Measurements from ENCODE around the gene LPCAT3. TPM values are rescaled to one million over a fixed set of nuclear protein-coding genes. Genes with fewer than 3 reads are reported as not detected.

The LPCAT3 gene
- total RNA-seq, 1 experiment from 2014 or later: 16.3 TPM

DNA sequence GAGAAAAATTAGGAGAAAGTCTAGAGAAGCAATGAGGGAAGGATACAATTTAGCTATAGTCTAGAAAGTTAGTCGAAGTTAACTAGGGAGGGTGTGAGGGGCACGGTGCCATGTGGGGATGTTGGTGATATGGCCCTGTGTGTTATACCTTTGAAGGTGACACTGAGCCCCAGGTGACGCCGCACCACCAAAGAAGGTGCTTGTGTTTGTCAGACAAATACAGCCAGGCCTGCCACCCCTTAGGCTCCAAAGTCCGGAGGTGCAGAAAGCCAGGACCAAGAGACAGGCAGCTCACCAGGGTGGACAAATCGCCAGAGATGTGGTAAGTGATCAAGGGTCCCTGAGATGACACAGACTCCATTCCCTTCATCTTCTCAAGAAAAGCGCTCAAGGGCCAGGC is 43.3 kb upstream of the LPCAT3 start:
- intact Hi-C loops (cut with micrococcal nuclease): loop anchor here (2.0 kb wide), 1 partner anchor 47 kb away; the partner anchor contains the start of gene C1RL
- Histone ChIP-seq H3K4me3 (ENCODE audit: low read length) (no peak overlapping the region), H3F3A (ENCODE audit: low read length, unreplicated experiment) (no peaks in the 10 kb centered on the region), H3K9me3 (ENCODE audit: low read length) (no peaks in the 10 kb centered on the region), H3K27me3 (ENCODE audit: low read length) (peaks cover 9% of the 10 kb centered on the region; the same call in 1 of the 2 replicates), H3K79me2 (ENCODE audit: low read length) (no peaks in the 10 kb centered on the region), H3K36me3 (ENCODE audit: low read depth, low read length) (no peaks in the 10 kb centered on the region), H3K4me2 (ENCODE audit: low read length) (no peak overlapping the region), H4K20me1 (ENCODE audit: low read length) (no peaks in the 10 kb centered on the region), H2AFZ (ENCODE audit: low read length) (no peak overlapping the region), H3K9me2 (replicated peaks; ENCODE audit: low read length) (no peaks in the 10 kb centered on the region), H3K9ac (ENCODE audit: low read length) (no peak overlapping the region), H3K4me1 (ENCODE audit: insufficient read depth, low read length) (0 out of 2 replicates have a peak, but pooled peaks cover 2% of the 10 kb centered on the region), H3K27ac (ENCODE audit: low read length) (no peak overlapping the region)
- ChIA-PET CTCF (interaction anchor here (1.0 kb wide), 1 partner anchor 46 kb away, joined by 3 read pairs; no protein-coding TSS in a partner anchor), POLR2A (ENCODE audit: unreplicated experiment) (no interaction called here)
- TF ChIP-seq EZH2phosphoT487 (IDR thresholded peaks at IDR 0.05; ENCODE audit: borderline replicate concordance, low read length) (no peak), EZH2 (IDR thresholded peaks at IDR 0.05; ENCODE audit: low read length, unreplicated experiment) (no peak)
- TF ChIP-seq, protein P1, sequence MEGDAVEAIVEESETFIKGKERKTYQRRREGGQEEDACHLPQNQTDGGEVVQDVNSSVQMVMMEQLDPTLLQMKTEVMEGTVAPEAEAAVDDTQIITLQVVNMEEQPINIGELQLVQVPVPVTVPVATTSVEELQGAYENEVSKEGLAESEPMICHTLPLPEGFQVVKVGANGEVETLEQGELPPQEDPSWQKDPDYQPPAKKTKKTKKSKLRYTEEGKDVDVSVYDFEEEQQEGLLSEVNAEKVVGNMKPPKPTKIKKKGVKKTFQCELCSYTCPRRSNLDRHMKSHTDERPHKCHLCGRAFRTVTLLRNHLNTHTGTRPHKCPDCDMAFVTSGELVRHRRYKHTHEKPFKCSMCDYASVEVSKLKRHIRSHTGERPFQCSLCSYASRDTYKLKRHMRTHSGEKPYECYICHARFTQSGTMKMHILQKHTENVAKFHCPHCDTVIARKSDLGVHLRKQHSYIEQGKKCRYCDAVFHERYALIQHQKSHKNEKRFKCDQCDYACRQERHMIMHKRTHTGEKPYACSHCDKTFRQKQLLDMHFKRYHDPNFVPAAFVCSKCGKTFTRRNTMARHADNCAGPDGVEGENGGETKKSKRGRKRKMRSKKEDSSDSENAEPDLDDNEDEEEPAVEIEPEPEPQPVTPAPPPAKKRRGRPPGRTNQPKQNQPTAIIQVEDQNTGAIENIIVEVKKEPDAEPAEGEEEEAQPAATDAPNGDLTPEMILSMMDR (conservative IDR thresholded peaks at IDR 0.05; ENCODE audit: low read depth, low read length): no peak
- no TSS peak for BruUV-seq (replicated peaks)
- ATAC-seq (no peak), DNase-seq (no peak)

DNA sequence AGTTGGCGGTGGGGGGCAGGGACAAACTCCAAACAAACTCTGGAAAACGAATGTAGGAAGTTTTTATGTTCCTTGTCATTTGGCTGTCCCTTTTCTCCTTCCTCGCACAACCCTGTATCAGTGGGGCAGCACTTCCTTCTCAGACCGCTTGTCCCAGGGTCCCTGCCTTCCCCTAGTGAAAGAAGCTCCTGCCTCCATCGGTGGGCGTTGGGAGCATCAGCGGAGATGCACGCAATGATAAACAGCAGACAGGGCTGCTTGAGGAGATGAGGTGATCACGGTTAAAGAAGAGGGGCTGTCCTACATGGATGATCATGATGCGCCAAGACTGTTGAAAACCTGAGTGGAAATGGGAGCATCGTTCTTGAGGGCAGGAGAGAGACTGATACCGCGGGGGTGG is 42.9 kb upstream of the LPCAT3 start:
- BruUV-seq (replicated peaks): no TSS peak
- TF ChIP-seq, protein P1 (conservative IDR thresholded peaks at IDR 0.05; ENCODE audit: low read depth, low read length): no peak
- TF ChIP-seq EZH2phosphoT487 (IDR thresholded peaks at IDR 0.05; ENCODE audit: borderline replicate concordance, low read length) (no peak), EZH2 (IDR thresholded peaks at IDR 0.05; ENCODE audit: low read length, unreplicated experiment) (no peak)
- H3K4me3 ChIP-seq (ENCODE audit: low read length): no peak overlapping the region
- ATAC-seq (no peak), DNase-seq (no peak)
- no peaks in the 10 kb centered on the region for H3K79me2 ChIP-seq (ENCODE audit: low read length)
- ChIA-PET CTCF (interaction anchor here (1.0 kb wide), 1 partner anchor 46 kb away, joined by 3 read pairs; no protein-coding TSS in a partner anchor), POLR2A (ENCODE audit: unreplicated experiment) (no interaction called here)
- no peaks in the 10 kb centered on the region for H3K36me3 ChIP-seq (ENCODE audit: low read depth, low read length)
- H3K27me3 ChIP-seq (ENCODE audit: low read length): peaks cover 10% of the 10 kb centered on the region; the same call in 1 of the 2 replicates
- no peak overlapping the region for H3K9ac ChIP-seq (ENCODE audit: low read length)
- H3K4me1 ChIP-seq (ENCODE audit: insufficient read depth, low read length): 0 out of 2 replicates have a peak, but pooled peaks cover 2% of the 10 kb centered on the region
- H3K9me3 ChIP-seq (ENCODE audit: low read length): no peaks in the 10 kb centered on the region
- H3F3A ChIP-seq (ENCODE audit: low read length, unreplicated experiment): no peaks in the 10 kb centered on the region
- H2AFZ ChIP-seq (ENCODE audit: low read length): no peak overlapping the region
- no peak overlapping the region for H3K4me2 ChIP-seq (ENCODE audit: low read length)
- H3K27ac ChIP-seq (ENCODE audit: low read length): no peak overlapping the region
- intact Hi-C loops (cut with micrococcal nuclease): loop anchor here (2.0 kb wide), 1 partner anchor 48 kb away; the partner anchor contains the start of gene C1RL
- no peaks in the 10 kb centered on the region for H4K20me1 ChIP-seq (ENCODE audit: low read length)
- no peaks in the 10 kb centered on the region for H3K9me2 ChIP-seq (replicated peaks; ENCODE audit: low read length)

DNA sequence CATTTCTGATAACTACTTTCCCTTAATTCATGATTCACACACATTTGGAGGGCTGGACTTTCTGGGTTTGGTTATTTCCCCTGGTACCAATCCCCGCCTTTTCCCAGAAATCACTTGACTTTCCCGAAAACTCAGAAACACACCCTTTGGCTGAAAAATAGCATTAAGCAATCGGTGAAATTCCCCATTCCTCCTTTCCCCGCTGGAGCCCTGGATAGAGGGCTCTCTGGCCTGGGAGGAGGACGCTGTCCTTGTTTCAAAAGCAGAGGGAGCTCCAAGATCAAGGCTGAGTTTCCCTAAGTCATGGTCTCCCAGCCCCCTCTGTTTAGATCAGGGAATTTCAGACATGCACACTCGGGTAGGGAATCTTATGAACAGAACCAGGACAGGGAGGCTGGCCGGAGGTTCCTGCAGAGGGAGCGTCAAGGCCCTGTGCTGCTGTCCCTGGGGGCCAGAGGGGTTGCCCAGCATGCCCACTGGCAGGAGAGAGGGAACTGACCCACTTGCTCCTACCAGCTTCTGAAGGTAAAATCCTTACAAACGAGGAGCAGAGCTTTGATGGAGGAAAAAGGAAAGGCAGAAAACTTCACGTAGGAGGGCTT is 42.2 kb upstream of the LPCAT3 start, which contains the start of gene C1S:
TSS of gene C1S (plus strand) at position 366 of the 602 bp plus-strand sequence. CDS start 1,195 bp downstream, outside the sequence.
- H3K4me3 ChIP-seq (ENCODE audit: low read length): no peak within 1 kb of the TSS
- H3K4me2 ChIP-seq (ENCODE audit: low read length): no peak within 1 kb of the TSS
- 0 out of 2 replicates have a peak within 1 kb of the TSS, but pooled peaks have one; percentile 42 for H2AFZ ChIP-seq (ENCODE audit: low read length)
- CTCF ChIA-PET: interaction anchor here (1.0 kb wide), 1 partner anchor 47 kb away, joined by 3 read pairs; no protein-coding TSS in a partner anchor
- no peak within 1 kb of the TSS for H3K27ac ChIP-seq (ENCODE audit: low read length)
- H3K27me3 ChIP-seq (ENCODE audit: low read length): peaks cover 8% of the 10 kb centered on the region; the same call in 1 of the 2 replicates
- no peaks in the 10 kb centered on the region for H4K20me1 ChIP-seq (ENCODE audit: low read length)
- H3K36me3 ChIP-seq (ENCODE audit: low read depth, low read length): no peaks in the 10 kb centered on the region
- H3K9me3 ChIP-seq (ENCODE audit: low read length): no peaks in the 10 kb centered on the region
- DNase-seq (peak; percentile 44), ATAC-seq (peak; percentile 87)
- 0 out of 2 replicates have a peak, but pooled peaks cover 2% of the 10 kb centered on the region for H3K4me1 ChIP-seq (ENCODE audit: insufficient read depth, low read length)
- H3K9me2 ChIP-seq (replicated peaks; ENCODE audit: low read length): no peaks in the 10 kb centered on the region
- intact Hi-C loops (cut with micrococcal nuclease): loop anchor here (1.0 to 2.0 kb wide), 2 partner anchors 32 to 48 kb away; partner anchors contain the start of genes C1R and C1RL
- no peaks in the 10 kb centered on the region for H3K79me2 ChIP-seq (ENCODE audit: low read length)
- TF ChIP-seq, protein P1 (conservative IDR thresholded peaks at IDR 0.05; ENCODE audit: low read depth, low read length): peak; percentile 48
- TF ChIP-seq EZH2 (IDR thresholded peaks at IDR 0.05; ENCODE audit: low read length, unreplicated experiment): no peak
- TF ChIP-seq EZH2phosphoT487 (IDR thresholded peaks at IDR 0.05; ENCODE audit: borderline replicate concordance, low read length): no peak
- no peak within 1 kb of the TSS for H3K9ac ChIP-seq (ENCODE audit: low read length)
- no peaks in the 10 kb centered on the region for H3F3A ChIP-seq (ENCODE audit: low read length, unreplicated experiment)
- no TSS peak for BruUV-seq (replicated peaks)
- POLR2A ChIA-PET (ENCODE audit: unreplicated experiment): no interaction called here

All from PC-3 (cell line).